ENCODE measurements around the gene STX11.
"Not testable (repeated sequence)": the region's sequence is repeated elsewhere in the genome, so short reads cannot be mapped to it uniquely, and the experiment has no call there.

Gene STX11

DNA sequence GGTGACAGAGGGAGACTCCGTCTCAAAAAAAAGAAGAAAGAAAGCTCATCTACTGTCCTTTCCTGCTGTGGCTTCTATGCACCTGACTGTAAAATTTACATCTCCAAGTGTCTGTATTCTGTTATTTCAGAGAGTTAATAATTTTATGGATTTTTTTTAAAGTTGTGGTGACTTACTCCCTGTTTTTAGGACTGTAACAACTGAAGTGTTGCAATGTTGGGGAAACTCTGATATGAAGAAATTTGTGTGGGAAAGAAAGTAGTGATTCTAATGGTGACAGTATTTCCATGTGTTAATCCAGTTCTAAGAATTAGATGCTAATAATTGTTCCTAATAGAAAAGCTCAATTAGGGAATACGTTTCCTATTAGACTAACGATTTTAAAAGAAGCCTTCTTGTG is 27.4 kb downstream of the STX11 start:
- DNase-seq (ENCODE audit: low read depth), result no peak

DNA sequence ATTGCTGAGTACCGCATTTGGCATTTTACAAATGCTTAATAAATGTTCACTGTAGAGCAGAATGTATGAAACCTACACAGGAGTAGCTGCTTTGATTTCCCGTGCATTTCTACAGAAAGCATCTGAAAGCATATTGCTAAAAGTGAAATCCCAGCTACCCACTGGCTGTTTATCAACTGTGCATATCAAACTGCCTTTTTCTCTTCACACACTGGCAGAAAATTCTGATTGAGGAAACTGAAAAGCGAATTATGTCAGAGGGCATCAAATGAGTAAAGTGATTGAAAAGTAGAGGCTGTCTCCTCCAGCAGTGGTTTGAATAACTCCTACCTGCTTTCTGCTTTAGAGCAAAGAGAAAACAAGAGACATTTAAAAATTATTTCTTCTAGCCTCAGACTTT is 28.0 kb downstream of the STX11 start:
- no peak for DNase-seq (ENCODE audit: low read depth)

DNA sequence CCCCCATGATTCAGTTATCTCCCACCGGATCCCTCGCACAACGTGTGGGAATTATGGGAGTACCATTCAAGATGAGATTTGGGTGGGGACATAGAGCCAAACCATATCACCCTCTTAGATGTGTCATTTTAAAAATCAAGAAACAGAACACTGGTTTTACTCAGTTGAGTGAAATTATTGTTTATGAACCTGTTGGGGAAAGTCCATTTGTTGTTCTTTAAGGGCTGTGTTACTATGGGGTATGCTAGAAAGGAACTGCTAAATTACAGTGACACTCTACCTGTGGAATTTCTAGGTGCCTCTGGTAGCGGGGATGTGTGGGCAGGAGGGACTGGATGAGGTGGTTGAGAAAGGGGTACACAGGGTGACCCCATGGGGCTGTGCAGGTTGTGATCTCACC is 28.9 kb downstream of the STX11 start:
- no peak for DNase-seq (ENCODE audit: low read depth)

DNA sequence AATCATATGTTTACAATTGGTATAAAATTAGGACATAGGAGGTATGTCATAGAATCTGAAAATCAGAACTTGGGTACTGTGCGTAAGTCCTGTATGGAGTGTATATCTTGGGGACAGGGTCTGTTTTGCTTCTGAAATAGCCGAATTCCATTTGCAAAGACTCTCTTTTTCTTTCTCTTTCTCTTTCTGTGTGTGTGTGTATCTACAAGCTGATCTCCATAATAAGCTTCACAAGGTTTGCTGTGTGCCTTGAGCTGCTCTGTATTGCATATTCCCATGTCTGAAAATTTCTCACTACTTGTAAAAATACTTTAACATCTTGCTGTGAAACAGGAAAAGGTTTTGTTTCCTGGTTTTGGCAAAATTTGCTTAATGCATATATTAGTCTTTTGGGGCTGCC is 29.5 kb downstream of the STX11 start:
- no peak for DNase-seq (ENCODE audit: low read depth)

DNA sequence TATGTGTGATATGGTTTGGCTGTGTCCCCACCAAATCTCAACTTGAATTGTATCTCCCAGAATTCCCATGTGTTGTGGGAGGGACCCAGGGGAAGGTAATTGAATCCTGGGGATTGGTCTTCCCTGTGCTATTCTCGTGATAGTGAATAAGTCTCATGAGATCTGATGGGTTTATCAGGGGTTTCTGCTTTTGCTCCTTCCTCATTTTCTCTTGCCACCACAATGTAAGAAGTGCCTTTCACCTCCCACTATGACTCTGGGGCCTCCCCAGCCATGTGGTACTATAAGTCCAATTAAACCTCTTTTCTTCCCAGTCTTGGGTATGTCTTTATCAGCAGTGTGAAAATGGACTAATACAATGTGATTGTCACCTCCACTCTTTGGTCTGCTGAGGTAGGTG is 30.0 kb downstream of the STX11 start:
- DNase-seq (ENCODE audit: low read depth), result not testable (repeated sequence)

DNA sequence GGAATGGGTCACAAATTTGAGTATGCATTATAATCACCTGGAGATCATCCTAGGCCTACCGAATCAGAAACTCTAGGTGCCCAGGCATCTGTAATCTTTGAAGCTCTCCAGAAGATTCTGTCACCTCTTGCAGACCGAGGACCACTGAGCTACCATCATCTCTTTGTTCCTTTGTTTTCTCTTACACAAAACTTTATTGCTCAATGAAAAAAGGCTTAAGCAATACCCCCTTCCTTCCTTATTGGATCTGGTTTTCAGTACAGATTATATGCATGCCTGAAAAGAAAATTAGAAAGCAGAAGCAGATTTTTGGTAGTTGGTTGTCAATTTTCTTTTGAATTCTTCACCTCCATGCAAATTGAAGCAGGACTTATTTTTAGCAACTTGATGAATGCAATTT is 31.3 kb downstream of the STX11 start:
- DNase-seq (ENCODE audit: low read depth), result no peak

DNA sequence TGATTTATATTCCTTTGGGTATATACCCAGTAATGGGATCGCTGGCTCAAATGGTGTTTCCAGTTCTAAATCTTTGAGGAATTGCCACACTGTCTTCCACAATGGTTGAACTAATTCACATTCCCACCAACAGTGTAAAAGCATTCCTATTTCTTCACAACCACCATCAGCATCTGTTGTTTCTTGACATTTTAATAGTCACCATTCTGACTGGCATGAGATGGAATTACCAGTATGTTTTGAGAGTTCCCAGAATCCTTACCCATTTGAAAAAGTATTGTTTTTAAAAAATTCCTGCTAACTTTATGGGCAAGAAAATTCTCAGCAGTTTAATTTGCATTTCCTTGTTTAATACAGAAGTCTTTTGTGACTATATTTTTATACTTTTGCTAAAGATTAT is 33.9 kb downstream of the STX11 start:
- not testable (repeated sequence) for DNase-seq (ENCODE audit: low read depth)

DNA sequence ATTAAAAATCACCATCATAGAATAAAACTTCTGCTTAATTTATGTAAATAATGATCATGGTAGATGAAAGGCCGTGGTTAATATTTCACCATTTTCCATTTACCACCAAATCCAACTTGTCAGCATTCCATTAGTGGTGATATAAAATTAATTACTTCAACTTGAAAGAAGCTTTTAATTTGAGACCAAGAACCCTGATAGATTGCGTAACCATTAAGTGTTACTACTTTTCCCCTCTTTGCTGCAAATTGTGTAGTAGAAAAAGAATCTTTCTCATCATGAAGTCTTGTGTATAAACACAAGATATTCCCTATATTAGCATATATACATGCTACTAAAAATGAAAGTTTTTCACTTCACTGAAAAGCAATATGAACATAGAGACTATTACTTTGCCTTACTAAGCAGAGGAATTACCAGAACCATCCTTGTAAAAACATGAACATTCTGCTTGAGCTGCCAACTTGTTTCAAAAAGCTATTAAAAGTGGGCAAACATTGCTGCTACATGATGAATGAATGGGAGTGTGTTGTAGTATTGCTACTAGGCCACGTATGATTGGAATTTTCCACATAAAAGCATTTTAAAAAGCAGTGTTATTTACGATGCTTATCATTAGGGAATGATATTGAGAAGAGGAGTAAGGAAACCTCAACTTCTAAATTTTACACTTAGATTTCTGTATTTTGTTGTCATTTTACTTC is 35.0 kb downstream of the STX11 start:
- no peak for DNase-seq (ENCODE audit: low read depth)

DNA sequence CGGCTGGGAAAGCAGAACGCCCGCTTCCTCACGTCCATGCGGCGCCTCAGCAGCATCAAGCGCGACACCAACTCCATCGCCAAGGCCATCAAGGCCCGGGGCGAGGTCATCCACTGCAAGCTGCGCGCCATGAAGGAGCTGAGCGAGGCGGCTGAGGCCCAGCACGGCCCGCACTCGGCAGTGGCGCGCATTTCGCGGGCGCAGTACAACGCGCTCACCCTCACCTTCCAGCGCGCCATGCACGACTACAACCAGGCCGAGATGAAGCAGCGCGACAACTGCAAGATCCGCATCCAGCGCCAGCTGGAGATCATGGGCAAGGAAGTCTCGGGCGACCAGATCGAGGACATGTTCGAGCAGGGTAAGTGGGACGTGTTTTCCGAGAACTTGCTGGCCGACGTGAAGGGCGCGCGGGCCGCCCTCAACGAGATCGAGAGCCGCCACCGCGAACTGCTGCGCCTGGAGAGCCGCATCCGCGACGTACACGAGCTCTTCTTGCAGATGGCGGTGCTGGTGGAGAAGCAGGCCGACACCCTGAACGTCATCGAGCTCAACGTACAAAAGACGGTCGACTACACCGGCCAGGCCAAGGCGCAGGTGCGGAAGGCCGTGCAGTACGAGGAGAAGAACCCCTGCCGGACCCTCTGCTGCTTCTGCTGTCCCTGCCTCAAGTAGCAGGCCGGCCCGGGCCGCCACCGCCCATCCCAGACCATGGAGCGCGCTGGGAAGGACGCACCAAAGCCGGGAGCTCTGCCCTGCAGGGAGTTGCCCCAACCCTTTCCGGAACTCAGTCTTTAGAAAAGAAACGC is 36.7 kb downstream of the STX11 start:
- DNase-seq (ENCODE audit: low read depth), result no peak

DNA sequence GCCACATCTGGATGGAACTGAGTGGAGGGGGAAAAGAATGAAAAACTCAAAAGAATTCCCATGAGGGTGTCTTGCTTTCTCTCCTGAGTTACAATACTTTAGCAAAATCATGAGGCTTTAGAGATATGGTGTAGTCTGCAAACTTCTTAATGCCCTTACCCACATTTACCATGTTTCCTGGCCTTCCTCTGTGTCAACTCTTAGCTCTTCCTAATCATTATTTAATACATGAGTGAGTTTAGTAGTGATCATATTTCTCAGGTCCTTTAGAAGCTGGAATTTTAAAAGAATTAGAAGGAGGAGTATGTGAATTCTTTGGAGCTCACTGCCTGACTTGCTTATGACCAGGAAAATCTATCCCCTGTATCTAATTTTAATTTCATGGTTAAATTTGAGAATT is 39.0 kb downstream of the STX11 start:
- DNase-seq (ENCODE audit: low read depth), result no peak

DNA sequence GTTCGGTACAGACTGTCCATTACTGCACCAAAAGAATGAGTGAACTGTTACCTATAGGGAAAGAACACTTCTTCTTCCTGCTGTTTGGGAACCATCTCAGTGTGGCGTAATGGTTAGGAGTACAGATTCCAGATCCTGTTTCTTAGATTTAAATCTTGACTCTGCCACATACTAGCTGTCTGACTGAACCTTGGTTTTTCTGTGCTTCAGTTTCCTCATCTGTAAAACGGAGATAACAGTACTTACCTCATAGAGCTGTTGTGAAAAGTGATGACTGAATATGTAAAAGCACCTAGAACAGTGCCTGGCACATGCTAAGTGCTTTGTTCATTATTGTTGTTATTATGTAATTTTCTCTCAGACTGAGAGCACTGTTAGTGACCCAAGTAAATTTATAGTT is 39.8 kb downstream of the STX11 start:
- DNase-seq (ENCODE audit: low read depth), result no peak

DNA sequence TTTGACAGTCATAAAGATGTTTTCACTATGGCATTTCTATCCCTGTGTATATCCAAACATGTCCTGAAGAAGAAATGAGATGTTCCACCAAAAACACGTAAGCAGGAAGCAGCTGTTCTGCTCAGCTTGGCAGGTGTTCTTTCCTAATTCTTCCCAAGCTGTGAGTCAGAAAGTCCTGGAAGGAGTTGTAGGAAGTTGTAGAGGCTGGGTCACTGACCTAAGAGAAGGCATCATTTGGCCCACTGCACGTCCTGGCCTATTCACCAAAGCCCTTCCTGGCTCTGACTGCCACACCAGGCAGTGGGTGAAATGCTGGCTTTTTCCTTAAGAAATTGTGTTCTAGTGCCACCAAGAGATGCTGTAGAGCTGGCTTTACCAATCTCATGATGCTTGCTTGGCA is 40.3 kb downstream of the STX11 start:
- DNase-seq (ENCODE audit: low read depth), result no peak

DNA sequence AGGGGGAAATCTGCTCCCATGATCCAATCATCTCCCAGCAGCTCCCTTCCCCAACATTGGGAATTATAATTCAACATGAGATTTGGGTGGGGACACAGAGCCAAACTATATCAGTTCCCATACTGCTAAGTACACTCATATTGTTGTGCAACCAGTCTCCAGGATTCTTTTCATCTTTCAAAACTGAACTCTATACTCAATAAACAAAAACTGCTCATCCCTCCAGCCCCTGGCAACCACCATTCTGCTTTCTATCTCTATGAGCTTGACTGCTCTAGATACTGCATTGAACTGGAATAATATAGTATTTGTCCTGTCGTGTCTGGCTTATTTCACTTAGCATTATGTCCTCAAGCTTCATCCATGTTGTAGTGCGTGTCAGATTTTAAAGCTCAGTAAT is 42.9 kb downstream of the STX11 start:
- DNase-seq (ENCODE audit: low read depth), result no peak

DNA sequence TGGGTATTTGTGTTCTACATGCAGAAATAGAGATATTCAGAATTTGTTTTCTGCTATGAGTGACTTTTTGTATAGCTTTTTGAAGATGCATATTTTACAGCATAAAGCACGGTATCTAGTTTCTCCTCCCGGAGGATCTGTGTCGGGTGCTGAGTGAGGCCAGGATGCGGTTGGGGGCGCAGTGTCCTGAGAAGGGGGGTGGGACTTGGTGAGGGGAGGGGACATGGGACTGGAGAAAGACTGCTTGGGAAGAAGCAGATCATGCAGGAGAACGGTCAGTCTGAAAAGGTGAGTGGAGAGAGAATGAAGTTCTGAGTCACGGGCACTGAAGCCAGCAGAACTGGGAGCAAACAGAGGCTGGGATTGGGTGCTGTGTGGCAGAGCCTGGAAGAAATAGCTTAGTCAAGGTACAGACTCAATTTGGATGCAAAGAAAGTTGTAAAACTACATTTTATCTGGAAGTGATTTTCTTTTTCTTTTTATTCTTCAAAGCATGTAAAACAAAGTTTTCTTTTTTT is 44.0 kb downstream of the STX11 start:
- DNase-seq (ENCODE audit: low read depth), result no peak

DNA sequence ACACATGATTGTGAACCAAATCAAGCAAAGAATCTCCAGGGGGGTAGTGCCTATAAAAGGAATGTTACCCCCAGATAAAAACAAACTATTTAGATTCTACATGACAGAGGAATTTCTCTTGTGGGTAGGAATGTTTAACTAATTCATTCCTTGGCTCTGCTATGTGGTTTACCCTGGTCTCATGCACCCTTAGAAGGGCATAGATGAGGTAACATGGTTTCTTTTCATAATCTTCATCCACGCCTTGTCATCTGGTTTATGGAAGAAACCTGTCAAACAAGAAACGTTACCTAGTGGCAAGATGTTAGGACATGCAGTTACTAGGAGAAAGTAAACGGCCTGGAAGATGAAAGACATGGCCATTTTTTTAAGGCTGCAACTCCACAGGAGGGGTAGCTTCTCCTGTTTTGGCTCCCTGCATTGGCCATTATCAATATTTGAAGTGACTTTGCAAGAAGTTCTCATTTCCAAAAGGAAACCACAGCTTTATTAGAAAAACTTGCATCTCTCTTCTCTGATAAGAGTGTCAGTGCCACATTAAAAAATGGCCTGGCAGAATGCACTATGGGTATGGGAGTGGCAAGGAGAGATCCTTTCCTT is 45.5 kb downstream of the STX11 start:
- no peak for DNase-seq (ENCODE audit: low read depth)

DNA sequence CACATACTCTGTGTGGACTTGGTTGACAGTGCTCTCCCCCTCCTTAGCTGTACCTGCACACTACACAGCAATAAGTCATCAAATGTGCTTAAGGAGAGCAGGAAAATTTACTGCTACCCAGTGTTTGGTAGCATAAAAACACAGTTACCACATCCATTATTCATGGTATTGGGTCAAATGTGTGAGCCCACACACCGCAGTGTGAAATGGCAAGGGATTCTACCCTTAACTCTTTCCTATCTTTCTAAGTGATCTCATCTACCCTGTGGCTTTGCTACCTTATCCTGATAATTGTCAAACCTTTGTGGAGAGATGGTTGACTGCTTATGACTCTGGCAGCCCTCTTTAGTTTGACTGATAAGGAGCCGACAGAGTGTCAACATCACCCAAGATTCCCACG is 47.6 kb downstream of the STX11 start:
- no peak for DNase-seq (ENCODE audit: low read depth)

DNA sequence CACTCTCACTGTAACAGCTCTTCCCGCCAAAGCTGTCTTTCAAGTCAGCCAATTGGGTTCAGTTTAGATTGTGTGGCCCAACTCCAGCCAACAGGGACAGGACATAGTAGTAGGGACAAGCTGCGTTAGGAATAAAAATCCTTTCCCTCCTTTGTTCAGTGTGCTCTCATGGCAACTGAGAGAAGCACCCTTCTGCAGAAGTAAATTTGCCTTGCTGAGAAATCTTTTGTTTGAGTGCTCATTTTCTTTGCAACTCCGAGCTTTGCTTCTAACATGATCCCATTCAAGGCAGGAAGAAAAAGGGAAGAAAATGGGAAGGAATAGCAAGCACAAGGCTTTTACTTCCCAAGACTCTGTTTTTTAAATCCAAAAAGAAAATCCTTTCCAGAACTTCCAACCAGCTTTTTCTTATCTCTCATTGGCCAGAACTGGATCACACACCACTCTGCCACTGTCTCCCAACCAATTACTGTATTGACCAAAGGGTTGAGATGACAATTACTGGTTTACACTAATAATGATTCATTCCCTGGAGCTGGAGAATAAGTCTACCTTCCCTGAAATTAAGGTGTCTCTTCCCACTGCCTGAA is 52.7 kb downstream of the STX11 start:
- no peak for DNase-seq (ENCODE audit: low read depth)

DNA sequence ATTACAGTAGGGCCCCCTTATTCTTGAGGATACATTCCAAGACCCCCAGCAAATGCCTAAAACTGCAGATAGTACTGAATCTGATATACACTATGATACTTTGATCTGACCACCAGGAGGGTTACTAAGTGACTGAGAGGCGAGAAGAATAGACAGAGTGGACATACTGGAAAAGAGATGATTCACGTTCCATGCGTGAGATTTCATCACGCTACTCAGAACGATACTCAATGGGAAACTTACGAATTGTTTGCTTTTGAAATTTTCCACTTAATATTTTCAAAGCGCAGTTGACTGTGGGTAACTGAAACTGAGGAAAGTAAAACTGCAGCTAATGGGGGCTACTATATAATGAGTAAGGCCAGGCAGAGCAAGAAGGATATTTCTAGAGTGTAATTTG is 60.8 kb downstream of the STX11 start:
- no peak for DNase-seq (ENCODE audit: low read depth)

DNA sequence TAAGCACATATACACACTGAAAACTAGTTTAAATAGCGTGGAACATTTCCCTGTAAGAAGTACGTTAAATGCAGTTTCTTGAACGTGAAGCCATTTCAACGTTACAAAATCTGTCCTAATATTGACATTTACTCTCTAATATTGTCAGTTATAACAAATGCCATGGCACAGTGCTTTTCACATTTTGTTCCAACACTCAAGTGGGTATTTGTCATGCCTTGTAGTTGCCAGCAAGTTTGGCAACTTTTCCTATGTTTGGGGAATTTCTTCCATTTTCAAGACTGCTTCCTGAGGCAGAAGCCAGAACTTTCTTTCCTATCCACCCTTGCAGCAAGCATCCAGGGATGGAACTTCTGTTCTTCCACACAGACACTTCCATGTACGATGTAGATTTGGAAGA is 63.0 kb downstream of the STX11 start:
- DNase-seq (ENCODE audit: low read depth), result no peak

DNA sequence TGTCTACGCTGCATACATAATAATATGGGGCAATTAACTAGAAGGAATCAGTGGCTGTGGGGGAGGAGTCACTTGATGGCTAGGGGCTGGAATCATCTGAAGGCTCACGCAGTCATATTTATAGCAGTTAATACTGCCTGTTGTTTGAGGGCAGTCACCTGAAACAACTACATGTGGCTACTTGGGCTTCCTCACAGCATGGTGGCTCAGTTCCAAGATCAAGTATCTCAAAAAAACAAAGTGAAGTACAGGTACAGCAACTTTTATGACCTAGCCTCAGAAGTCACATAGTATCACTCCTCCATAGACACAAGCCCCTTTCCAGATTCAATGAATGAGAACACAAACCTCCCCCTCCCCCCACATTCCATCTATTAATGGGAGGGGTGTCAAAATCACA is 63.7 kb downstream of the STX11 start:
- no peak for DNase-seq (ENCODE audit: low read depth)

DNA sequence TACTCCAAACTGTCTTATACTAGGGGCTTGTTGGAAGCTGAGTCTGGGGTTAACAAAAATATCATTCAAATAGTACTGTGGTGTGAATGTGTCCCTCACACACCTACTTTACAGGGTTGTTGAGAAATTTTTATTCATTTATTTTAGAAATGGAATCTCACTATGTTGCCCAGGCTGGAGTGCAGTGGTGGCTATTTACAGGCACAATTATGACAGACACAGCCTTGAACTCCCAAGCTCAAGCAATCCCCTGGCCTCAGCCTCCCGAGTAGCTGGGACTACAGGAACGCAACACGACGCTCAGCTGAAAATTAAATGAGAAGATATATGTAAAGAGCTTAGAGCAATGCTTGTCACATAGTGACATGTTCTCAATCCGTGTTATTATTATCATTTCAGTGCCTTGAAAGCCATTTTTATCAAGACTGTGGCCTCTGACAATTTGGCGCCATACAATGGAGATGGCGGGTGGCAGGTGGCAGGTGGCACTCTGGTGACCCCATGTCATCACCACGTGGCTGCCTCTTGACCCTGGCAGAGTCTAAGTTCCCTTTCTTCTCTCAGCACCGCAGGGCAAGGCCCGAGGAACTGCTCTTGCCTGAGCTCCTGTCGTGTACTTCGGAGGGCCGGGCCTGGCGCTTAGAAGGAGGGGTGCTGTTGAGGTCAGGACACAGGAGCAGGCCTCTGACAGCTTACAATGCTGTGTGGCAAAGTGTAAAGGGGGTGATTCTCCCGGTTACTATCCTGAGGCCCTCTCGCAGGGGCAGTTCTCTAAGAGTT is 64.5 kb downstream of the STX11 start:
- no peak for DNase-seq (ENCODE audit: low read depth)

DNA sequence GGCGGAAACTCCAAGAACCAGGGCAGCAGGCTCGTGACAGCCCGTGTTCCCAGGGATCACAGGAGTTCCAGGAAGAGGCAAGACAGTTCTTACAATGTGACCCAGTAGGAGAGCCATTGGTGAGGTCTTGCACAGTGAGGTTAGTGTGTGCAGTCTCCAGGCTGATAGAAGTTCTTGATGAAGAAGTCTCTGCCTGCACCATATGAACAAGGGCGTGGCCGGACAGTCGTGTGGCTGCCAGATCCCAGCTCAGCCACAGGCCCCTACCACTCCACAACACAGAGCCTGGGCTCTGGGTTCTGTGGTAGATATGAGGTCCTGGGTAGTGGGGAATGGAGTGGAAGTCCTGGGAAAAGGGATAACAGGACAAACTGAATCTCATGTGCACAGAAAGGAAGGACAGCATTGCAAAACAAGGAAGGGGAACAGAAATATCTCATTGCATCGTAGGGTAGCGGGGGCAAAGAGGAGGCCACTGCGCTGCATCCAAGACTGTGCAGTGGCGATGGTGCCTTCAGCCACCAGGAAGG is 65.2 kb downstream of the STX11 start:
- no peak for DNase-seq (ENCODE audit: low read depth)
